HL-60 (cell line): ENCODE measurements around the gene CCK.

Source experiments
- CTCF ChIP-seq: IDR thresholded peaks from one replicate; pipeline ENCODE4 v1.5.1; 2011; ENCODE audit warnings: low read length, control low read depth, inconsistent platforms; ENCODE audit not compliant: insufficient read depth
- POLR2AphosphoS5 ChIP-seq: IDR thresholded peaks from 2 replicates; pipeline ENCODE4 v1.6.1; 2012; ENCODE audit warnings: low read depth
- REST ChIP-seq: IDR thresholded peaks from 2 replicates; pipeline ENCODE4 v1.6.1; 2012; ENCODE audit warnings: low read depth; ENCODE audit not compliant: insufficient replicate concordance

- TF ChIP-seq REST = no peak
- no peak for TF ChIP-seq POLR2AphosphoS5
- TF ChIP-seq CTCF = no peak
These were observed 37.2 kb downstream of the CCK start for GRCh38 chr3:42228796-42229195.
